Tibial nerve (tissue), 4 donors: ENCODE measurements around the gene IFIT1. TPM values are rescaled to one million over a fixed set of nuclear protein-coding genes. Genes with fewer than 3 reads are reported as not detected.
"Not testable (repeated sequence)": the region's sequence is repeated elsewhere in the genome, so short reads cannot be mapped to it uniquely, and the experiment has no call there.

Experiments
- DNase-seq, 2 donors: peaks; one replicate each; pipeline ENCODE4 v3.0.0-alpha.2; 2019; ENCODE audit warnings: low spot score in 2 of 2
- H3K27ac ChIP-seq, 4 donors: fragments of 200-600 bp; sonication (generic) in 3 of 4; one replicate each; pipeline ENCODE4 v1.5.1; 2017 to 2019; ENCODE audit warnings: mild to moderate bottlenecking in 1 of 4
- H3K27me3 ChIP-seq, 2 donors: fragments of 200-600 bp; sonication (generic) in 1 of 2; one replicate each; pipeline versions ENCODE4 v1.5.1 to v1.6.0; 2017 to 2019
- H3K36me3 ChIP-seq, 3 donors: fragments of 200-600 bp; sonication (generic); one replicate each; pipeline ENCODE4 v1.5.1; 2018 to 2019
- H3K4me1 ChIP-seq, 4 donors: fragments of 200-600 bp; sonication (generic) in 3 of 4; one replicate each; pipeline ENCODE4 v1.5.1; 2017 to 2019
- H3K4me3 ChIP-seq, 4 donors: fragments of 200-600 bp; sonication (generic) in 3 of 4; one replicate each; pipeline ENCODE4 v1.5.1; 2017 to 2019; ENCODE audit warnings: mild to moderate bottlenecking in 1 of 4, moderate library complexity in 1 of 4
- H3K9me3 ChIP-seq, 4 donors: fragments of 200-600 bp; sonication (generic) in 3 of 4; one replicate each; pipeline ENCODE4 v1.5.1; 2017 to 2019
- EP300 ChIP-seq, 2 donors: sonication (generic); formaldehyde crosslinking; IDR thresholded peaks; one replicate each; pipeline ENCODE4 v1.6.1; 2017; ENCODE audit warnings: antibody characterized with exemption in 2 of 2, mild to moderate bottlenecking in 1 of 2
- POLR2A ChIP-seq, 2 donors: fragments of 450-650 bp; IDR thresholded peaks; one replicate each; pipeline ENCODE4 v1.6.1; 2017; ENCODE audit warnings: antibody characterized with exemption in 2 of 2, mild to moderate bottlenecking in 2 of 2, moderate library complexity in 2 of 2
- whole genome bisulfite sequencing, 2 donors: methylation state at CpG; one replicate each; pipeline ENCODE4 v1.1.5; 2018; 5-methylcytosine and 5-hydroxymethylcytosine counted together
- total RNA-seq, 4 donors: library from RNA; depleted of rRNA; stranded (reverse); fragments of >200 nt; gene quantifications; one replicate each; pipeline ENCODE4 v1.1.0, GENCODE V29; 2016
- TF ChIP-seq, protein P1 (sequence below), 5 experiments: fragments of 200-600 bp in 3 of 5; fragments of 450-650 bp in 2 of 5; sonication (generic) in 3 of 5; IDR thresholded peaks; one replicate each; pipeline ENCODE4 v1.5.1; 2016 to 2019; ENCODE audit warnings: antibody characterized with exemption in 5 of 5, mild to moderate bottlenecking in 3 of 5, moderate library complexity in 2 of 5

IFIT1 gene
- total RNA-seq, 4 donors from 2014 or later: 7.2 to 17.0 (median 13.9) TPM

DNA sequence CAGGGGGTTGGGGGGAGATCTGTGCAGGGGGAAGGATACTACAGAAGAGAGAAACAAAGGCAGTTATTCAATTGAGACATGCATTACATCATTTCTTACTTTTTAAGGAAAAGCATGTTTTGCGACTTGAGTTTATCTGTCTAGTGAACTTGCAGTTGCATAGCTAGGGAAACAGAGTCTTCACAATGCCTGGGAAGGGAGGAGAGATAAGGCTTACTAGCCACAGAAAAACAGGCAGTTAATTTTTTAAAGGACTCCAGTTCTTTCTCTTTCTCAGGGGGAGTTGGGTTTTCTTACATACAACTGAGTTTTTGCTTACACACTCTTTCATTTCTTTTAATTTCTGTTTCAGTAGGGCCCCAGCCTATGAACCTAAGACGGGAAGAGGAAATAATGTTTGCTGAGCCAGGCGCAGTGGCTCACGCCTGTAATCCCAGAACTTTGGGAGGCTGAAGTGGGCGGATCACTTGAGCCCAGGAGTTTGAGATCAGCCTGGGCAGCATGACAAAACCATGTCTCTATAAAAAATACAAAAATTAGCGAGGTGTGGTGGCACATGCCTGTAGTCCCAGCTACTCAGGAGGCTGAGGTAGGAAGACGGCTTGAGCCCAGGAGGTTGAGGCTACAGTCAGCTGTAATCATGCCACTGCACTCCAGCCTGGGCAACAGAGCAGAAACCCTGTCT lies 41.6 kb upstream of the IFIT1 start:
- H3K4me3 ChIP-seq, H3K27me3 ChIP-seq, H3K36me3 ChIP-seq, H3K9me3 ChIP-seq: not testable (repeated sequence)
- Histone ChIP-seq H3K27ac (peak overlapping the region; percentile 81 to 97 (median 84)), H3K4me1 (peaks cover 0 to 70% (median 52%) of the 10 kb centered on the region in 4 donors)
- TF ChIP-seq EP300 (IDR thresholded peaks at IDR 0.05): peak in 1 of 2 donors; percentile 47
- WGBS, 2 donors: 14 to 26% methylated on average over 7 of the region's 7 CpGs
- peak in 1 of 2 donors; percentile 29 for DNase-seq

DNA sequence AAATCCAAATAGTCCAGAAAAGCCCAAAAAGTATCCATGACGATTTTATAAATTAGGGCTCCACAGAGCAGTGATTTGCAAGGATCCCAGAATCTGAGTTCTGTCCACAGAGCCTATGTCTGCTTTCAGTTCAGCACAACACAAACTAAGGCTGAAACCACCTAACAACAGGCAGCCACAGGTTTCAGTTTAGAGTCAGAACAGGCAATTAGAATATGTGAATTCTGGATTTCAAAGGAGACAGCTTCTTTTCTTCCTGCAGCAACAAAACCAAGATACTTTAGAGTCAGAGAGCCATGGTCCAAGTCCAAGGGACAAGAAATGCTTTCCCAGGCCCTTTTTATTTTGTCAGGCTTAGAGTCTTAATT lies 41.0 kb upstream of the IFIT1 start:
- TF ChIP-seq EP300 (IDR thresholded peaks at IDR 0.05): no peak
- TF ChIP-seq POLR2A (IDR thresholded peaks at IDR 0.05): no peak
- TF ChIP-seq, protein P1, sequence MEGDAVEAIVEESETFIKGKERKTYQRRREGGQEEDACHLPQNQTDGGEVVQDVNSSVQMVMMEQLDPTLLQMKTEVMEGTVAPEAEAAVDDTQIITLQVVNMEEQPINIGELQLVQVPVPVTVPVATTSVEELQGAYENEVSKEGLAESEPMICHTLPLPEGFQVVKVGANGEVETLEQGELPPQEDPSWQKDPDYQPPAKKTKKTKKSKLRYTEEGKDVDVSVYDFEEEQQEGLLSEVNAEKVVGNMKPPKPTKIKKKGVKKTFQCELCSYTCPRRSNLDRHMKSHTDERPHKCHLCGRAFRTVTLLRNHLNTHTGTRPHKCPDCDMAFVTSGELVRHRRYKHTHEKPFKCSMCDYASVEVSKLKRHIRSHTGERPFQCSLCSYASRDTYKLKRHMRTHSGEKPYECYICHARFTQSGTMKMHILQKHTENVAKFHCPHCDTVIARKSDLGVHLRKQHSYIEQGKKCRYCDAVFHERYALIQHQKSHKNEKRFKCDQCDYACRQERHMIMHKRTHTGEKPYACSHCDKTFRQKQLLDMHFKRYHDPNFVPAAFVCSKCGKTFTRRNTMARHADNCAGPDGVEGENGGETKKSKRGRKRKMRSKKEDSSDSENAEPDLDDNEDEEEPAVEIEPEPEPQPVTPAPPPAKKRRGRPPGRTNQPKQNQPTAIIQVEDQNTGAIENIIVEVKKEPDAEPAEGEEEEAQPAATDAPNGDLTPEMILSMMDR (IDR thresholded peaks at IDR 0.05): no peak
- Histone ChIP-seq H3K36me3 (no peaks in the 10 kb centered on the region), H3K27me3 (no peaks in the 10 kb centered on the region), H3K27ac (peak overlapping the region; percentile 81 to 97 (median 84)), H3K9me3 (no peaks in the 10 kb centered on the region), H3K4me3 (no peak overlapping the region), H3K4me1 (peaks cover 0 to 64% (median 47%) of the 10 kb centered on the region in 4 donors)
- 16 to 20% methylated on average over 1 of the region's 1 CpG for WGBS, 2 donors
- DNase-seq: no peak

DNA sequence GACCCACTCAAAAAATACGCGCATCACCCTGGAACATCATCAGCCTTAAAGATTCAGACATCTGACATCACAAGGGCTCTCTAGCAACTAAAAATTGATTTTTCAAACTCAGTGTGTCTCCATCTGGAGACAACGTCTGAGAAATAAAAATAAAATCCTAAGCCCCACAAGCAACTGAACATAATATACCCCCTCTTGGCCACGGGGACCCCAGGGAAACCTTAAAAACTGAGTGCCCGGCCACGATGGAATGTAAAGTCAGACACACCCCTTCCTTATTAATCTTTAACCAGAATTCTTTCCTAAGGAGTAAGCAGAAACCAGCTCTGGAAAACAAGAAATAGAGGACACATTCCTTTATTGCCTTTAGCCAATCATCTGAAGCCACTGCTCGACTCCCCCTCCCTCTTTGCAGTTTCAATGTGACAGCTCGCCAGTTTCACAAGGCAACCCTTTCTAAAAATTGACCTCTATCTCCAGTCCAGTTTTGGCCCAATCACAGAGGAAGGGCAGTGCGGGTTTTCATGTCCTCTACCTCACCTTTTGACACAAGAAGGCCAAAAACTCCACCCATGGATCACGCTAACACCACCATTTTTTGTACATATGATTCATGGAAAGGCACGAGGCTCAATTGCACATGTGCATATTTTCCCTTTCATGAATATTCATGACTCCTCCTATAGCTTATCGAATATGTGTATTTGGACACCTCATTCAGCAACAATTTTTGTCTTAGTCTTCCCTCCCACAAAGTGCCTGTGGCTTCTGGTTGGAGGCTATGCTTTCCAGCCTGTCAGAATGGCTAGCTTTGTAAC lies 40.4 kb upstream of the IFIT1 start:
- no peak for DNase-seq
- no peaks in the 10 kb centered on the region for H3K36me3 ChIP-seq
- WGBS, 2 donors: 20 to 24% methylated on average over 12 of the region's 12 CpGs
- H3K9me3 ChIP-seq: no peaks in the 10 kb centered on the region
- peak overlapping the region; percentile 81 to 97 (median 84) for H3K27ac ChIP-seq
- TF ChIP-seq EP300 (IDR thresholded peaks at IDR 0.05): peak; percentile 17 to 82
- no peak for TF ChIP-seq POLR2A (IDR thresholded peaks at IDR 0.05)
- no peak overlapping the region for H3K4me3 ChIP-seq
- H3K27me3 ChIP-seq: no peaks in the 10 kb centered on the region
- peaks cover 0 to 58% (median 41%) of the 10 kb centered on the region in 4 donors for H3K4me1 ChIP-seq

DNA sequence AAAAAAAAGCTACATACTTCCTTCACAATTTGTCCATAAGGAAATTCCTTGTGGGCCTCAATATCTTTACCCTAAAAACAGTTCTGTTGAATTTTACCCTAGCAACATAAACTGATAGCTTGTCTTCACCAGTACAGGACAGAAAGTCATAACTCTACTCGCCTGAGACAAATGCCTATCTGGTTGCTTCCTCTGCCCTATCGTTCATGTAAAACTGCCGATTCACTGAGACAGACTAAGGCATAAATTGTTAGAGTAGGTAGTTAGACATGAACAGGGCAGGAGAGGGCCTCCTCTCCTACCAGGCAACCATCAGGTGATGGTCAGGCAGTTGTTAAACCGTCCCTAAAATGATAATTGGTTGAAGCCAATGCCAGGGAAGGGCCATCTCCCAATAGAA lies 39.6 kb upstream of the IFIT1 start:
- Histone ChIP-seq H3K4me1 (peaks cover 0 to 52% (median 33%) of the 10 kb centered on the region in 4 donors), H3K4me3 (no peak overlapping the region), H3K27me3 (no peaks in the 10 kb centered on the region), H3K36me3 (no peaks in the 10 kb centered on the region), H3K27ac (peak overlapping the region; percentile 81 to 97 (median 84)), H3K9me3 (no peaks in the 10 kb centered on the region)
- 75 to 76% methylated on average over 4 of the region's 4 CpGs for WGBS, 2 donors
- no peak for TF ChIP-seq EP300 (IDR thresholded peaks at IDR 0.05)
- no peak for TF ChIP-seq POLR2A (IDR thresholded peaks at IDR 0.05)
- TF ChIP-seq, protein P1 (IDR thresholded peaks at IDR 0.05): no peak
- DNase-seq: no peak

DNA sequence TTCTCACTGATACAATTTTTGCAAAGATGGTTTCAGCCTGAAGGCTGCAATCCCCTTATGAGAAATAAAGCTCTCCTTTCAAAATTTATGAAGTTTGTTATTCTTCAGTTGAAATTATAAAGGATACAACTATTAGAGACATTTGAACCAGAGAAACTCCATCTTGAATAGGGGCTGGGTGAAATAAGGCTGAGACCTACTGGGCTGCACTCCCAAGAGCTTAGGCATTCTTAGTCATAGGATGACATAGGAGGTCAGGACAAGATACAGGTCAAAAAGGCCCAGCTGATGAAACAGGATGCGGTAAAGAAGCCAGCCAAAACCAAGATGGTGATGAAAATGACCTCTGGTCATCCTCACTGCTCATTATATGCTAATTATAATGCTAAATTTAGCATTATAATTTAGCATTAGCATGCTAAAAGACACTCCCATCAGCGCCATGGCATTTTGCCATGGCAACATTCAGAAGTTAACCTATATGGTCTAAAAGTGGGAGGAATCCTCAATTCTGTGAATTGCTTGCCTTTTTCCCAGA lies 37.0 kb upstream of the IFIT1 start:
- Histone ChIP-seq H3K4me3 (no peak overlapping the region), H3K27me3 (no peaks in the 10 kb centered on the region), H3K27ac (no peak overlapping the region), H3K9me3 (no peaks in the 10 kb centered on the region), H3K36me3 (no peaks in the 10 kb centered on the region), H3K4me1 (peaks cover 0 to 27% (median 19%) of the 10 kb centered on the region in 4 donors)
- no peak for DNase-seq
- WGBS, 2 donors: 66 to 85% methylated on average over 2 of the region's 2 CpGs
- no peak for TF ChIP-seq POLR2A (IDR thresholded peaks at IDR 0.05)

DNA sequence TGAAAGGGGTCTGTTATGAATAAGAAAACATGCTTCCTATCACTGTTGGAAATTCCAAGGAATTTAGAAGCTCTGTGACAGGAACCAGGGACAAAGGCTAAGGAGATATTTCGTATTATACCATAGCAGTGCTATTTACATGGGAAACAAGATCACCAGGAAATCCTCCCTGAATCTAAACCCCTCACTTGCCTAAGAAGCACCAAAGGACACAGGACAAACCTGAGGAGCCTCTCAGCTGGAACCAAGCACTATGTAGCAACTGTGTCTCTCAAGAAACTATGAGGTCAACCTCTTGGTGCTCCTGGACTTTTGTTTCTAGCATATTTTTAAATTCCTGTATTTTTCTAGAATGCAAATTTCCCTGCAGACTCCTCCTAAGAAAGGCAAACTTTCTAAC lies 35.3 kb upstream of the IFIT1 start:
- peaks cover 0 to 10% (median 5%) of the 10 kb centered on the region in 4 donors for H3K4me1 ChIP-seq
- H3K36me3 ChIP-seq: no peaks in the 10 kb centered on the region
- TF ChIP-seq, protein P1 (IDR thresholded peaks at IDR 0.05): no peak
- TF ChIP-seq POLR2A (IDR thresholded peaks at IDR 0.05) (no peak), EP300 (IDR thresholded peaks at IDR 0.05) (no peak)
- DNase-seq: no peak
- H3K27ac ChIP-seq: peak overlapping the region in 1 of 4 donors; percentile 9
- no peaks in the 10 kb centered on the region for H3K9me3 ChIP-seq
- no peaks in the 10 kb centered on the region for H3K27me3 ChIP-seq
- H3K4me3 ChIP-seq: no peak overlapping the region
- 65 to 78% methylated on average over 1 of the region's 1 CpG for WGBS, 2 donors
